GM18507 (cell line): ENCODE measurements around the gene GJB2.
"Not testable (repeated sequence)": the region's sequence is repeated elsewhere in the genome, so short reads cannot be mapped to it uniquely, and the experiment has no call there.

ENCODE experiments used
- DNase-seq: peaks from one replicate; pipeline ENCODE4 v3.0.0; 2011; ENCODE audit warnings: low read depth; ENCODE audit not compliant: insufficient read length; ENCODE audit errors: extremely low spot score
- FAIRE-seq: peaks from 2 replicates; lab custom pipeline; 2011; peaks lifted over from hg19 to GRCh38; lab: Jason Lieb, UNC

The GJB2 gene

GRCh38 chr13:20173116-20173746 is 19.5 kb downstream of the GJB2 start:
- no peak for DNase-seq
- FAIRE-seq = no peak

GRCh38 chr13:20171364-20171763 is 21.4 kb downstream of the GJB2 start:
- DNase-seq (no peak), FAIRE-seq (no peak)

GRCh38 chr13:20170921-20171320 is 21.8 kb downstream of the GJB2 start:
- FAIRE-seq (no peak), DNase-seq (no peak)

GRCh38 chr13:20168396-20168795 is 24.3 kb downstream of the GJB2 start:
- DNase-seq (no peak), FAIRE-seq (no peak)

GRCh38 chr13:20165417-20166257 is 27.1 kb downstream of the GJB2 start:
- DNase-seq (no peak), FAIRE-seq (no peak)

GRCh38 chr13:20161951-20162300 is 30.8 kb downstream of the GJB2 start:
- DNase-seq (no peak), FAIRE-seq (no peak)

GRCh38 chr13:20161275-20161950 is 31.3 kb downstream of the GJB2 start:
- DNase-seq (no peak), FAIRE-seq (no peak)

- DNase-seq (no peak), FAIRE-seq (peak; percentile 36)
These were observed 32.1 kb downstream of the GJB2 start, which contains the start of gene GJA3 for GRCh38 chr13:20160306-20161274. Gene GJA3, minus strand, starts transcription at chr13:20161052. Its CDS starts 17,764 bp downstream, at chr13:20143288.

GRCh38 chr13:20159646-20160305 is 33.0 kb downstream of the GJB2 start:
- FAIRE-seq (no peak), DNase-seq (no peak)

GRCh38 chr13:20157151-20157796 is 35.5 kb downstream of the GJB2 start:
- FAIRE-seq (no peak), DNase-seq (no peak)

GRCh38 chr13:20156702-20157101 is 36.0 kb downstream of the GJB2 start:
- no peak for FAIRE-seq

GRCh38 chr13:20153290-20153689 is 39.4 kb downstream of the GJB2 start:
- FAIRE-seq = not testable (repeated sequence)

More at GRCh38 chr13:20156702-20157101, 36.0 kb downstream of the GJB2 start:
- no peak for DNase-seq

GRCh38 chr13:20151612-20152011 is 41.1 kb downstream of the GJB2 start:
- FAIRE-seq (no peak), DNase-seq (no peak)

More at GRCh38 chr13:20153290-20153689, 39.4 kb downstream of the GJB2 start:
- not testable (repeated sequence) for DNase-seq

- DNase-seq (no peak), FAIRE-seq (no peak)
These were observed 41.7 kb downstream of the GJB2 start for GRCh38 chr13:20151016-20151415.

- FAIRE-seq (no peak), DNase-seq (no peak)
These were observed 42.2 kb downstream of the GJB2 start for GRCh38 chr13:20150561-20150960.

GRCh38 chr13:20149762-20150161 is 43.0 kb downstream of the GJB2 start:
- no peak for FAIRE-seq
- DNase-seq = no peak

- no peak for FAIRE-seq
- no peak for DNase-seq
These were observed 44.1 kb downstream of the GJB2 start for GRCh38 chr13:20148501-20149183.

- DNase-seq (no peak), FAIRE-seq (no peak)
These were observed 46.4 kb downstream of the GJB2 start for GRCh38 chr13:20146381-20146780.
